GM19438 (cell line): ENCODE results near the gene C1orf53.

Source experiments
- ATAC-seq: cut with Tn5 transposase; IDR thresholded peaks from one replicate; pipeline ENCODE4 v1.9.1; 2021; ENCODE audit warnings: low read depth; ENCODE audit not compliant: unreplicated experiment

C1orf53 gene

DNA sequence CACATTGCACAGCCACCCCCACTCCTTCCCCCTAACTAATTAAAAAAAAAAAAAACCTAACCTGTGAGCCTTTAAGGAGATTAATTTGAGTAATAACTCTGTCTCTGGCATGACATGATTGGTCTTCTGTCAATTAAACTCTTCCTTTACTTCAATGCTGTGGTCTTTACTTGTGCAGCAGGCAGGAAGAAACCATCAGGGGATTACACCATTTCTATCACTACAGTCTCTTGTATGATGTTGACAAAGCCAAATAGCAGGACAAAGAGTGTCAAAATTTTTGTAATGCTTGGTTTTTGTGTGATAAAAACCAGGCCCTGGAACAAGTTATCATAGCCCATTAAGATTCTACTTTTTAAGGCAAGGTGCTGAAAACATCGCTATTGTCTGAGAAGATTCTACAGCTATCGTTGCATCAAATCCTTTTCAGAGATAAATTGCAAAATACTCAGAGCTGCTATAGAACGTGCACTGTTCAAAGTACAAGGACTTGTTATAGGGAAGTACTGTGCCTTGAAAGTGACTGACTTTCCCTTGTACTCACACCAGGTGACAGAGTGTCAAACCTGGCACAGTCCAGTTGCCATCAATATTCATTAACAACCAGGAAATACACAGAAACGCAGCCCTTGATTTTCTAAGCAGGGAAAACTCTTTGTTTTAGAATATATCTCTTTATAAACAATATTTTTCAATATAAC lies 52.4 kb downstream of the C1orf53 start:
- ATAC-seq, result no peak

DNA sequence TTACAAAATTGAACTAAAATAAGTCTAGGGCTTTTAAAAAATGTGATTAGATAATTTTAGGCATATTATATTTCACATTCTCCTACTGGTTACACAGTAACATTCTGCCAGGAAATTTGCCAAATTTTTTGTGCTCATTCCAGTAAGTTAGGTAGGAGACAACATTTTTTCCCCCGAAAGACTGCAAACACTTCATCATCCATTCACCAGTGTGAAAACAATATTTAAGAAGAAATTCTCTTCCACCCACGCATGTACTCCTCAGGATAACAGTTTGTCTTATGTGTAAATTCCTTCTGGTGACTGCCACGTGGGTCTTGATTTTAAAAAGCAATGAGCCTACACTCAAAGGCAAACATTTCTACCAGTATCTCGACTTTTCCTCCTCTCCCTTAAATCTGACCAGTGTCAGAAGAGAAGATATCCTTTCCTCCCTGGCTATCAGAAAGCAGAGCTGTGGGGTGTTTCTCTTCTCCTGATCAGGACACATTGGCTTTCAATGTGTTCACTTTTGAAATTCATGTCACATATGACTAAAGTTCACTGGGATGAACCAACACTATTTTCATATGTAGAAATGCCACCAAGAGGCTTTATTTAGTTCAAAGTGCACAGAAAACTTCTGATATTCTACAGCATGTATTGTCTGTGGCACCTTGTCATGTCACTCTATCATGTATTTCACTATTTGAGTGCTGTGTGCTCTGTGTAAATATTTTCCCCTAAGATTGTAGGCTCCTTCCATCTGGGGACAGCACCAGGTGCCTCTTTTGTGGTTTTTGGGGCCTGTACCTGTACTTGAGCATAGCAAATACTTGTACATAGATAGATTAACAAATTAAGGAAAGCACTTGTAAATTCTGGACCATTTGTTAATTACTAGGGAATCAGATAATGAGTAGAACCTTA lies 53.3 kb downstream of the C1orf53 start:
- ATAC-seq, result no peak
